Body of pancreas (tissue), 4 donors: Measurements from ENCODE around the gene NIN. TPM values are rescaled to one million over a fixed set of nuclear protein-coding genes. Genes with fewer than 3 reads are reported as not detected.

Experiments
- ATAC-seq: fragments of 150-250 bp; one replicate; pipeline ENCODE4 v1.9.1; 2016
- DNase-seq, 4 donors: peaks; one replicate each; pipeline ENCODE4 v3.0.0-alpha.2; 2019
- H3K27ac ChIP-seq, 4 donors: fragments of 200-600 bp; sonication (generic); 1 replicate in 3 of 4; 2 replicates in 1 of 4; pipeline versions ENCODE4 v1.5.1 to v1.6.1; 2016 to 2019; ENCODE audit warnings: mild to moderate bottlenecking in 1 of 4, mixed read lengths in 1 of 4, moderate library complexity in 1 of 4
- H3K27me3 ChIP-seq, 2 donors: fragments of 200-600 bp; sonication (generic); one replicate each; pipeline ENCODE4 v1.6.0; 2016; ENCODE audit warnings: mild to moderate bottlenecking in 1 of 2
- H3K36me3 ChIP-seq, 2 donors: fragments of 200-600 bp; sonication (generic); replicated peaks in 1 of 2; 2 replicates each; pipeline ENCODE4 v1.5.1; 2016; ENCODE audit warnings: low read depth in 2 of 2; ENCODE audit not compliant: insufficient read depth in 1 of 2
- H3K4me1 ChIP-seq: fragments of 200-600 bp; sonication (generic); one replicate; pipeline ENCODE4 v1.6.0; 2016
- H3K4me3 ChIP-seq, 2 donors: fragments of 200-600 bp; sonication (generic); 1 replicate in 1 of 2; 2 replicates in 1 of 2; pipeline ENCODE4 v1.5.1; 2016 to 2019
- H3K9me3 ChIP-seq, 3 donors: fragments of 200-600 bp; sonication (generic); 1 replicate in 2 of 3; 2 replicates in 1 of 3; pipeline ENCODE4 v1.5.1; 2016
- POLR2A ChIP-seq, 3 donors: fragments of 450-650 bp; IDR thresholded peaks; one replicate each; pipeline ENCODE4 v1.6.1; 2016; ENCODE audit warnings: antibody characterized with exemption in 3 of 3, mild to moderate bottlenecking in 2 of 3
- WGBS, 2 donors: methylation state at CpG; one replicate each; pipeline ENCODE4 v1.1.5; 2017; 5-methylcytosine and 5-hydroxymethylcytosine counted together
- intact Hi-C: fragments of 100-400 bp; cut with DNase I; formaldehyde crosslinking; loops from one replicate; pipeline ENCODE4 v1.15.1; 2023
- total RNA-seq, 2 donors: library from RNA; depleted of rRNA; stranded (reverse); fragments of >200 nt; gene quantifications; one replicate each; pipeline ENCODE4 v1.1.0, GENCODE V29; 2016
- TF ChIP-seq, protein P1 (sequence below), 7 experiments: fragments of 450-650 bp in 4 of 7; fragments of 200-600 bp in 3 of 7; sonication (generic) in 3 of 7; IDR thresholded peaks; one replicate each; pipeline ENCODE4 v1.5.1; 2016 to 2019; ENCODE audit warnings: antibody characterized with exemption in 7 of 7

NIN gene
- total RNA-seq, 2 donors from 2014 or later, result 6.6 to 16.9 TPM

DNA sequence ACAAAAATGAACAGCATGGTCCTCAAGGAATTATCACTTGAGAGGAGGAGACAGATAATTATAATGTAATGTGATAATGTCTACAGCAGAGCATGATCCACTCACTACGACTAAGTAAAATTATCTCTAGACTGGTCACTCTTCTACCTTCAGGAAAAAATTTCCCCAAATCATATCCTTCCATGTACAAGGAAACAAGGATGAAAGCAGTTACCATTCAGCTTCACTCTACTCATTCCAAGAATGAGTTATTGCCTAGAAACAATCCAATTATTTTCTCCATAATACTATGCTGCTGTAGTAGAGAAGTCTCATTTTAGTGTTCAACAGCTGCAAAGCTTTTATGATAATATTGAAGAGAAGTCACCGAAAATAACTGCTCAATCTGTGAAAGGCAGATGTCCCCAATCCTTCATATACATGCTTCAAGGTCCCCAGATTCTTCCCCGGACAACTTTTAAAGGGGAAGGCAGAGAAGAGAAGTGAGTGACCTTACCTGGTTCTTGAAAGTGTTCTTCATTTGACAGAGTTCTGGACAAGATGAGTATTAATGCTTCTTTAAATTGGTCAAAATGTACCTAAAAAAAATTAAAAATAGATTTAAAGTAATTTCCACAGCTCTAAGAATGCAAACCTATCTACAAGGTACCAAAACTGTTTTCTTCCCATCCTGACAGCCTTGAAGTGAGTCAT, 24.6 kb downstream of the NIN start:
- TF ChIP-seq POLR2A (IDR thresholded peaks at IDR 0.05), result no peak
- TF ChIP-seq, protein P1, sequence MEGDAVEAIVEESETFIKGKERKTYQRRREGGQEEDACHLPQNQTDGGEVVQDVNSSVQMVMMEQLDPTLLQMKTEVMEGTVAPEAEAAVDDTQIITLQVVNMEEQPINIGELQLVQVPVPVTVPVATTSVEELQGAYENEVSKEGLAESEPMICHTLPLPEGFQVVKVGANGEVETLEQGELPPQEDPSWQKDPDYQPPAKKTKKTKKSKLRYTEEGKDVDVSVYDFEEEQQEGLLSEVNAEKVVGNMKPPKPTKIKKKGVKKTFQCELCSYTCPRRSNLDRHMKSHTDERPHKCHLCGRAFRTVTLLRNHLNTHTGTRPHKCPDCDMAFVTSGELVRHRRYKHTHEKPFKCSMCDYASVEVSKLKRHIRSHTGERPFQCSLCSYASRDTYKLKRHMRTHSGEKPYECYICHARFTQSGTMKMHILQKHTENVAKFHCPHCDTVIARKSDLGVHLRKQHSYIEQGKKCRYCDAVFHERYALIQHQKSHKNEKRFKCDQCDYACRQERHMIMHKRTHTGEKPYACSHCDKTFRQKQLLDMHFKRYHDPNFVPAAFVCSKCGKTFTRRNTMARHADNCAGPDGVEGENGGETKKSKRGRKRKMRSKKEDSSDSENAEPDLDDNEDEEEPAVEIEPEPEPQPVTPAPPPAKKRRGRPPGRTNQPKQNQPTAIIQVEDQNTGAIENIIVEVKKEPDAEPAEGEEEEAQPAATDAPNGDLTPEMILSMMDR (IDR thresholded peaks at IDR 0.05), result no peak
- no peaks in the 10 kb centered on the region for H3K4me1 ChIP-seq
- no peak for ATAC-seq
- no peaks in the 10 kb centered on the region for H3K9me3 ChIP-seq
- H3K27ac ChIP-seq, result no peak overlapping the region
- H3K27me3 ChIP-seq, result no peaks in the 10 kb centered on the region
- DNase-seq, result no peak
- no peaks in the 10 kb centered on the region for H3K36me3 ChIP-seq
- H3K4me3 ChIP-seq, result no peak overlapping the region
- 85 to 91% methylated on average over 3 of the region's 3 CpGs for WGBS, 2 donors
- intact Hi-C loops, result no loop called here

DNA sequence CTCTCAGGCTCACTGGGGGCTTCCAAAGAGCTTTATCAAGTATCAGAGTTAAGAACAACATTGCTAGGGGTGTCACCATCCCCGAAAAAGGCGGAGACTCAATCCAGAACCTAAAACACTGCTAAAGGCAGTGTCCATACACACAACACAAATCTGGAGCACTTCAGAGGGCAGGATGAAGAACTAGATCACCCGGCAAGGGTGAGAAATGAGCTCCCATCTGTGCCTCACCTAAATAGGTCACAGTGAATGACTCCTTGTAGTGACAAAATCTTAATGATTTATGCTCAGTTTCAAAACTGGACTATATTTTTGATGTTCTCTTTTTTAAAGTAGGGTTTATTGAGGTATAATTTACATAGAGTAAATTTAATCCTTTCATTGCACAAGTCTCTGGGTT, 25.6 kb downstream of the NIN start:
- WGBS, 2 donors, result 93 to 95% methylated on average over 3 of the region's 3 CpGs
- intact Hi-C loops, result no loop called here
- Histone ChIP-seq H3K4me1 (no peaks in the 10 kb centered on the region), H3K27ac (no peak overlapping the region), H3K36me3 (no peaks in the 10 kb centered on the region), H3K4me3 (no peak overlapping the region), H3K27me3 (no peaks in the 10 kb centered on the region), H3K9me3 (no peaks in the 10 kb centered on the region)
- DNase-seq (no peak), ATAC-seq (no peak)
- TF ChIP-seq POLR2A (IDR thresholded peaks at IDR 0.05), result no peak
- TF ChIP-seq, protein P1 (IDR thresholded peaks at IDR 0.05), result no peak

DNA sequence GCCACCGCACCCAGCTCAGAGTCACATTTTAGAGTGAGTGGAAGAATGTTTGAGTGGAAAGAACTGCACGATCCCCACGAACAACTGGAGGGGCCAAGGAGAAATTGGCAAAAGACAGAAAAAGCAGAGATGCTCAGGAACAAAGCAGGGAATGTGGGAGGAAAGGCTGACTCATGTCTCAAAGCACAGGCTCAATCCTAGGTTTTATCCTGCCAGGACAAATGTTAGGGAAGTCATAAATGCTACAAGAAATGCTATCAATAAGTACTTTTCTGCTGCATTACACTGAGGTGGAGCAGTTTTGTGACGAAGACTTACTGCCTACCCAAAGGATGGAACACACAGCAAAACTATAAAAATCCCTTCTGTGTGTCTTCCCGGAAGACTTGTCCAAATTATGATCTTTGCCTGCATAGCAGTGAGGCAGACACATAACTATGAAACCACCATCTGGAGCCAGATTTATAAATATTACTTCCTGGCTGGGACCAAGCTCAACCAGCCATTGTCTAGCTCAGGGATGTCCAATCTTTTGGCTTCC, 26.7 kb downstream of the NIN start:
- intact Hi-C loops, result no loop called here
- TF ChIP-seq POLR2A (IDR thresholded peaks at IDR 0.05), result no peak
- TF ChIP-seq, protein P1 (IDR thresholded peaks at IDR 0.05), result no peak
- H3K9me3 ChIP-seq, result no peaks in the 10 kb centered on the region
- H3K27ac ChIP-seq, result no peak overlapping the region
- no peak overlapping the region for H3K4me3 ChIP-seq
- no peaks in the 10 kb centered on the region for H3K4me1 ChIP-seq
- ATAC-seq (no peak), DNase-seq (no peak)
- no peaks in the 10 kb centered on the region for H3K27me3 ChIP-seq
- H3K36me3 ChIP-seq, result no peaks in the 10 kb centered on the region
- 78% methylated on average over 5 of the region's 5 CpGs for WGBS, 2 donors

DNA sequence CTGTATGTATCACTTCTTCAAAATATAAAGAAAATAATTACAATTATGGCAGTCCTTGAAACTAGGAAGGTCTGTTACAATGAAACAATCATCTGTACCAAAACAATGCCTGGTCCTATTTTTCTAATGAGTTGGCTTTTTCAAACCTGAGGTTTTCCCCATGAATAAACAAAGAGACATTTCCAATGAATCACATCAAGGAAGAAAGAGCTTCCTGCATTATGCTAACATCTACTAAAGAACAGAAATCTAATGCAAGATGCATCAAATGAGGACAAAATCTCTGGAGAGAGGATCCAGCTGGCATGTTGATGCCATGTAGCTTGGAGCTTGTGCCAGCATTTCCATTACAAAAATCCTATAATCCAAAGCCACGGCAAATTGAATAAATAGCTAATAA, 29.3 kb downstream of the NIN start:
- H3K4me1 ChIP-seq, result no peaks in the 10 kb centered on the region
- H3K4me3 ChIP-seq, result no peak overlapping the region
- ATAC-seq (no peak), DNase-seq (no peak)
- no peak for TF ChIP-seq POLR2A (IDR thresholded peaks at IDR 0.05)
- TF ChIP-seq, protein P1 (IDR thresholded peaks at IDR 0.05), result no peak
- intact Hi-C loops, result no loop called here
- no peaks in the 10 kb centered on the region for H3K27me3 ChIP-seq
- H3K27ac ChIP-seq, result no peak overlapping the region
- no peaks in the 10 kb centered on the region for H3K36me3 ChIP-seq
- WGBS, 2 donors, result 79 to 92% methylated on average over 1 of the region's 1 CpG
- no peaks in the 10 kb centered on the region for H3K9me3 ChIP-seq

DNA sequence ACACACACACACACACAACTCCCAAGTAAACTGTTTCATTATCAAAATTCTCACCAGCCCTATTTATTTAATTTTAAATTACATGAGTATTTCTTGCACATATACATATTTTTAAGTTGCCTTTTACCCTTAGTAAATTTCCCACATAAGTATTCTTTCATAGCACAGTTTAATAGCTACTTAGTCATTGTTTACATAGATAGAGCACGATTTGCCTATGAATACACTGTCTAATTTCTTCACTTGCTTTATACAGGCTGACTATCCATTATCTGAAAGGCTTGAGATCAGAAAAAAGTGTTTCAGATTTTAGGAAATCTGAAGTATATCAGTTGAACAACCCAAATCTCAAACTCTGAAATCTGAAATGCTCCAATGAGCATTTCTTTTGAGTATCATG, 30.9 kb downstream of the NIN start:
- Histone ChIP-seq H3K4me1 (no peaks in the 10 kb centered on the region), H3K4me3 (no peak overlapping the region), H3K27ac (no peak overlapping the region), H3K27me3 (no peaks in the 10 kb centered on the region), H3K9me3 (no peaks in the 10 kb centered on the region), H3K36me3 (no peaks in the 10 kb centered on the region)
- intact Hi-C loops, result no loop called here
- TF ChIP-seq POLR2A (IDR thresholded peaks at IDR 0.05), result no peak
- TF ChIP-seq, protein P1 (IDR thresholded peaks at IDR 0.05), result no peak
- DNase-seq, result no peak
- no peak for ATAC-seq
- WGBS, 2 donors, result 69 to 70% methylated on average over 1 of the region's 1 CpG
